Astrocyte (in vitro differentiated cells and primary cell): Measurements from ENCODE around the gene RPS10. TPM values are rescaled to one million over a fixed set of nuclear protein-coding genes. Genes with fewer than 3 reads are reported as not detected.

Experiments used
- DNase-seq: peaks from one replicate; pipeline ENCODE4 v3.0.0-alpha.2; 2010; ENCODE audit warnings: low read depth
- FAIRE-seq: peaks from 2 replicates; lab custom pipeline; 2011; peaks lifted over from hg19 to GRCh38; lab: Jason Lieb, UNC
- H2AFZ ChIP-seq: 2 replicates; pipeline ENCODE4 v1.6.0; 2012; ENCODE audit warnings: low read depth, low read length, inconsistent platforms
- H3K27ac ChIP-seq: 2 replicates; pipeline ENCODE4 v1.5.1; 2011; ENCODE audit warnings: low read depth, low read length, inconsistent platforms
- H3K27me3 ChIP-seq: 2 replicates; pipeline ENCODE4 v1.6.0; 2011; ENCODE audit warnings: low read length, inconsistent platforms; ENCODE audit not compliant: insufficient read depth
- H3K36me3 ChIP-seq: 2 replicates; pipeline ENCODE4 v1.5.1; 2011; ENCODE audit warnings: low read length, inconsistent platforms; ENCODE audit not compliant: insufficient read depth
- H3K4me1 ChIP-seq: 2 replicates; pipeline ENCODE4 v1.5.1; 2011; ENCODE audit warnings: low read length, inconsistent platforms; ENCODE audit not compliant: insufficient read depth
- H3K4me2 ChIP-seq: 2 replicates; pipeline ENCODE4 v1.6.0; 2012; ENCODE audit warnings: low read length, inconsistent platforms
- H3K4me3 ChIP-seq: 2 replicates; pipeline ENCODE4 v1.5.1; 2011; ENCODE audit warnings: low read depth, mild to moderate bottlenecking, low read length, inconsistent platforms; ENCODE audit not compliant: insufficient read depth
- H3K79me2 ChIP-seq: 2 replicates; pipeline ENCODE4 v1.6.0; 2012; ENCODE audit warnings: mild to moderate bottlenecking, low read length, inconsistent platforms; ENCODE audit not compliant: insufficient read depth
- H3K9ac ChIP-seq: 2 replicates; pipeline ENCODE4 v1.6.0; 2012; ENCODE audit warnings: mild to moderate bottlenecking, low read length, inconsistent platforms
- H3K9me3 ChIP-seq: 2 replicates; pipeline ENCODE4 v1.5.1; 2012; ENCODE audit warnings: low read depth, mild to moderate bottlenecking, low read length, inconsistent platforms; ENCODE audit not compliant: insufficient read depth
- H4K20me1 ChIP-seq: 2 replicates; pipeline ENCODE4 v1.6.0; 2012; ENCODE audit warnings: low read length, inconsistent platforms; ENCODE audit not compliant: insufficient read depth
- H3K27ac Mint-ChIP-seq: one replicate; pipeline ENCODE4 v1.8.0; 2021; ENCODE audit warnings: mild to moderate bottlenecking, mixed read lengths; ENCODE audit not compliant: unreplicated experiment
- H3K27me3 Mint-ChIP-seq: one replicate; pipeline ENCODE4 v1.8.0; 2021; ENCODE audit warnings: low read depth, mixed read lengths; ENCODE audit not compliant: unreplicated experiment
- H3K36me3 Mint-ChIP-seq: one replicate; pipeline ENCODE4 v1.8.0; 2021; ENCODE audit warnings: low read depth, mixed read lengths; ENCODE audit not compliant: unreplicated experiment
- H3K4me1 Mint-ChIP-seq: one replicate; pipeline ENCODE4 v1.8.0; 2021; ENCODE audit warnings: low read depth, mixed read lengths; ENCODE audit not compliant: unreplicated experiment
- H3K4me3 Mint-ChIP-seq: one replicate; pipeline ENCODE4 v1.8.0; 2021; ENCODE audit warnings: mild to moderate bottlenecking, moderate library complexity, mixed read lengths; ENCODE audit not compliant: unreplicated experiment
- H3K9me3 Mint-ChIP-seq: one replicate; pipeline ENCODE4 v1.8.0; 2021; ENCODE audit warnings: mild to moderate bottlenecking, mixed read lengths; ENCODE audit not compliant: unreplicated experiment
- EZH2 ChIP-seq: IDR thresholded peaks from 2 replicates; pipeline ENCODE4 v1.6.1; 2012; ENCODE audit warnings: mild to moderate bottlenecking, low read length, inconsistent platforms; ENCODE audit not compliant: insufficient read depth
- total RNA-seq: library from RNA; stranded (reverse); gene quantifications from 2 replicates; pipeline ENCODE4 v1.2.1, GENCODE V29; 2021
- TF ChIP-seq, protein P1 (sequence below): IDR thresholded peaks from 2 replicates; pipeline ENCODE4 v1.5.1; 2011; ENCODE audit warnings: low read depth, mild to moderate bottlenecking, inconsistent platforms, low read length, moderate library complexity; ENCODE audit not compliant: insufficient read depth

RPS10 gene
- total RNA-seq, 1 donor from 2014 or later = 1,326 TPM

DNA sequence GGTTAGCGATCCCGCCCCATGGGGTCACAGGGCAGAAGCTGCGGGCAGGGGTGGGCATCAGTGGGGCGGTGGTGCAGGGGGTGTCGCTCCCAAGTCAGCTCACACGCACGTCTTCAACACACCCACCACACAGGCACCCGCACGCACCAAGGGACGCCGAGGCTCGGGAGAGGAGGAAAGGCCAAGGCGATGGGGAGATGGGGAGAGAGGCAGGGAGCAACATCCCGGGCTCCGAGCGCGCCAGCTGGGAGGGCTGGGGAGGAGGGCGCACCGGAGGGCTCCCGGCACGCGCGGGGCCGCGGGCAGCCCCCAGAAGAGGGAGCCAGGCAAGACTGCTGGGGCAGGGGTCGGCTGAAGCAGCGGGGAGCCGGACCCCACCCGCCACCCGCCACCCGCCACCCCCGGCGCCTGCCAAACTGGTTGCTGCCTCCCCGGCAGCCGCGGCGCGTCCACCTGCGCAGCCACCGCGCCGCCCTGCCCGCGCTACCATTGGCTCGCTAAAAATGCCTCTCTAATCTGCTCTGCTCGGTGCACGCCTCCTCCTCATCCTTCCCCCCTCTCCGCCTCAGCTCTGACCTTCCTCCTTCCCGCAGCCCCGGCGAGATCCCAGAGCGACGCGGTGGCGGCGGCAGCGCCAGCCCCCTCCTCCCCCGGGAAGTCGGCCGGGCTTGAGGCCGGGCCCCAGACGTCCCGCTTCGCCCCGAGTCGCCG lies 39.8 kb upstream of the RPS10 start, which contains the start of gene PACSIN1:
Gene PACSIN1, plus strand, starts transcription at position 546 of the 711 bp plus-strand sequence. CDS start 60,230 bp downstream, outside the sequence.
- H3K4me3 ChIP-seq = peak within 1 kb of the TSS; percentile 28
- H3K36me3 ChIP-seq = no peaks in the 10 kb centered on the region
- H3K27ac Mint-ChIP-seq = no peak within 1 kb of the TSS
- no peaks in the 10 kb centered on the region for H3K36me3 Mint-ChIP-seq
- peaks cover 10% of the 10 kb centered on the region for H3K27me3 ChIP-seq
- DNase-seq (no peak), FAIRE-seq (no peak)
- peak within 1 kb of the TSS; percentile 60 for H2AFZ ChIP-seq
- no peak within 1 kb of the TSS for H3K27ac ChIP-seq
- H3K79me2 ChIP-seq = no peaks in the 10 kb centered on the region
- no peaks in the 10 kb centered on the region for H4K20me1 ChIP-seq
- no peaks in the 10 kb centered on the region for H3K9me3 ChIP-seq
- H3K9me3 Mint-ChIP-seq = no peaks in the 10 kb centered on the region
- peaks cover 5% of the 10 kb centered on the region for H3K4me1 ChIP-seq
- H3K4me3 Mint-ChIP-seq = peak within 1 kb of the TSS; percentile 74
- no peak within 1 kb of the TSS for H3K9ac ChIP-seq
- peaks cover 3% of the 10 kb centered on the region for H3K4me1 Mint-ChIP-seq
- peak; percentile 31 for TF ChIP-seq EZH2
- TF ChIP-seq, protein P1, sequence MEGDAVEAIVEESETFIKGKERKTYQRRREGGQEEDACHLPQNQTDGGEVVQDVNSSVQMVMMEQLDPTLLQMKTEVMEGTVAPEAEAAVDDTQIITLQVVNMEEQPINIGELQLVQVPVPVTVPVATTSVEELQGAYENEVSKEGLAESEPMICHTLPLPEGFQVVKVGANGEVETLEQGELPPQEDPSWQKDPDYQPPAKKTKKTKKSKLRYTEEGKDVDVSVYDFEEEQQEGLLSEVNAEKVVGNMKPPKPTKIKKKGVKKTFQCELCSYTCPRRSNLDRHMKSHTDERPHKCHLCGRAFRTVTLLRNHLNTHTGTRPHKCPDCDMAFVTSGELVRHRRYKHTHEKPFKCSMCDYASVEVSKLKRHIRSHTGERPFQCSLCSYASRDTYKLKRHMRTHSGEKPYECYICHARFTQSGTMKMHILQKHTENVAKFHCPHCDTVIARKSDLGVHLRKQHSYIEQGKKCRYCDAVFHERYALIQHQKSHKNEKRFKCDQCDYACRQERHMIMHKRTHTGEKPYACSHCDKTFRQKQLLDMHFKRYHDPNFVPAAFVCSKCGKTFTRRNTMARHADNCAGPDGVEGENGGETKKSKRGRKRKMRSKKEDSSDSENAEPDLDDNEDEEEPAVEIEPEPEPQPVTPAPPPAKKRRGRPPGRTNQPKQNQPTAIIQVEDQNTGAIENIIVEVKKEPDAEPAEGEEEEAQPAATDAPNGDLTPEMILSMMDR = no peak
- H3K27me3 Mint-ChIP-seq = peaks cover 37% of the 10 kb centered on the region
- H3K4me2 ChIP-seq = peak within 1 kb of the TSS; percentile 79

DNA sequence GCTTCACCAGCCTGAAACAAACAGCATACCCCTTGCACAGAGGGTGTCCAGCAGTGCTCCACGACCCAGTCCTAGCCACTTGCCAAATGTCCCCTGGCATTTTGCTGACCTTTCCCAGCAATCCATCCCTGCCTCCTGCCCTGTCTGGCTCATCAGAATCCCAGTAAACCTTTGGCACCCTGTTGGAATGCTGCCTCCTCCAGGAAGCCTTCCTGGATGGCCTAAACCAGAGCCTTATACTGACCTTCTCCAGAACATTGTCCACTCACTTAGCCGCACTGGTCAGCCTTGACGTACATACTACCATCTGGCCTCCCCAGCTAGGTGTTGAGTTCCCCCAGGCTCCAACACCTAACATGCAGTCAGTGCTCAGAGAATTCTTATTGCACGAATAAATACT lies 38.0 kb upstream of the RPS10 start:
- H3K4me2 ChIP-seq = no peak overlapping the region
- no peak overlapping the region for H3K4me3 Mint-ChIP-seq
- H3K4me1 ChIP-seq = peaks cover 5% of the 10 kb centered on the region
- no peaks in the 10 kb centered on the region for H3K36me3 Mint-ChIP-seq
- TF ChIP-seq, protein P1 = no peak
- no peak for TF ChIP-seq EZH2
- H4K20me1 ChIP-seq = no peaks in the 10 kb centered on the region
- H3K27me3 ChIP-seq = peaks cover 10% of the 10 kb centered on the region
- H3K79me2 ChIP-seq = no peaks in the 10 kb centered on the region
- FAIRE-seq (no peak), DNase-seq (no peak)
- no peak overlapping the region for H3K4me3 ChIP-seq
- peaks cover 3% of the 10 kb centered on the region for H3K4me1 Mint-ChIP-seq
- H3K27ac ChIP-seq = no peak overlapping the region
- H3K9me3 Mint-ChIP-seq = no peaks in the 10 kb centered on the region
- H3K36me3 ChIP-seq = no peaks in the 10 kb centered on the region
- H2AFZ ChIP-seq = no peak overlapping the region
- H3K27ac Mint-ChIP-seq = no peak overlapping the region
- H3K9me3 ChIP-seq = no peaks in the 10 kb centered on the region
- no peak overlapping the region for H3K9ac ChIP-seq
- H3K27me3 Mint-ChIP-seq = peaks cover 36% of the 10 kb centered on the region

DNA sequence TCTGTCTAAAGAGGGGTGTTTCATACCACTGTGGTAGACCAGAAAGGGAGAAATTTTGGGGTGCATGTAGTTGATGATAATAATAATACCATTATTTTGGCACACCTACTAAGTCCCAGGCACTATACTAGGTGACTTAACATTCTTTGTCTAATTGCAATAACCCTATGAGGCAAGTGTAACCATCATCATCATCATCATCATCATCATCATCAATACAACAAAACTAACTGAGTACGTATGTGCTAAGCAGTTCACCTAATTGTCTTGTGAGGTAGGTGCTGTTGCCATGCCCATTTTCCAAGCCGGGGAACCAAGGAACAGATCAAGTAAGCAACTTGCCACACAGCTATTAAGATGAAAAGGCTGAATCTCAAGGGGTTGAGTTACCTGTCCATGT lies 37.4 kb upstream of the RPS10 start:
- H3K36me3 ChIP-seq = no peaks in the 10 kb centered on the region
- H2AFZ ChIP-seq = no peak overlapping the region
- no peaks in the 10 kb centered on the region for H4K20me1 ChIP-seq
- H3K9ac ChIP-seq = no peak overlapping the region
- H3K36me3 Mint-ChIP-seq = no peaks in the 10 kb centered on the region
- peaks cover 12% of the 10 kb centered on the region for H3K27me3 ChIP-seq
- H3K4me1 ChIP-seq = peaks cover 5% of the 10 kb centered on the region
- FAIRE-seq = no peak
- H3K27ac ChIP-seq = no peak overlapping the region
- no peak overlapping the region for H3K27ac Mint-ChIP-seq
- H3K4me1 Mint-ChIP-seq = peaks cover 3% of the 10 kb centered on the region
- no peak overlapping the region for H3K4me3 Mint-ChIP-seq
- H3K9me3 ChIP-seq = no peaks in the 10 kb centered on the region
- no peak overlapping the region for H3K4me3 ChIP-seq
- H3K4me2 ChIP-seq = no peak overlapping the region
- peaks cover 33% of the 10 kb centered on the region for H3K27me3 Mint-ChIP-seq
- no peak for TF ChIP-seq EZH2
- TF ChIP-seq, protein P1 = no peak
- H3K79me2 ChIP-seq = no peaks in the 10 kb centered on the region
- DNase-seq = no peak
- H3K9me3 Mint-ChIP-seq = no peaks in the 10 kb centered on the region
